ENCODE measurements around the gene SCN9A.

SCN9A gene

GRCh38 chr2:166184789-166185188 lies 191.0 kb downstream of the SCN9A start:
- in situ Hi-C loops (cut with MboI; ENCODE audit: low sequenced_read_pairs), result no loop called here

- in situ Hi-C loops (cut with MboI; ENCODE audit: low sequenced_read_pairs), result no loop called here
Observed at GRCh38 chr2:166181813-166182154, 194.0 kb downstream of the SCN9A start.

- in situ Hi-C loops (cut with MboI; ENCODE audit: low sequenced_read_pairs), result no loop called here
Observed at GRCh38 chr2:166180951-166181812, 194.6 kb downstream of the SCN9A start.

GRCh38 chr2:166179201-166179600 lies 196.5 kb downstream of the SCN9A start:
- in situ Hi-C loops (cut with MboI; ENCODE audit: low sequenced_read_pairs), result no loop called here

- in situ Hi-C loops (cut with MboI; ENCODE audit: low sequenced_read_pairs), result no loop called here
Observed at GRCh38 chr2:166173263-166173662, 202.5 kb downstream of the SCN9A start.

GRCh38 chr2:166171216-166171615 lies 204.5 kb downstream of the SCN9A start:
- in situ Hi-C loops (cut with MboI; ENCODE audit: low sequenced_read_pairs), result no loop called here

- in situ Hi-C loops (cut with MboI; ENCODE audit: low sequenced_read_pairs), result no loop called here
Observed at GRCh38 chr2:166170356-166170755, 205.4 kb downstream of the SCN9A start.

- in situ Hi-C loops (cut with MboI; ENCODE audit: low sequenced_read_pairs), result no loop called here
Observed at GRCh38 chr2:166167449-166167848, 208.3 kb downstream of the SCN9A start.

GRCh38 chr2:166163775-166164174 lies 212.0 kb downstream of the SCN9A start:
- in situ Hi-C loops (cut with MboI; ENCODE audit: low sequenced_read_pairs), result no loop called here

- in situ Hi-C loops (cut with MboI; ENCODE audit: low sequenced_read_pairs), result no loop called here
Observed at GRCh38 chr2:166158546-166158945, 217.2 kb downstream of the SCN9A start.

- in situ Hi-C loops (cut with MboI; ENCODE audit: low sequenced_read_pairs), result no loop called here
Observed at GRCh38 chr2:166157578-166157977, 218.2 kb downstream of the SCN9A start.

- in situ Hi-C loops (cut with MboI; ENCODE audit: low sequenced_read_pairs), result no loop called here
Observed at GRCh38 chr2:166156985-166157490, 218.7 kb downstream of the SCN9A start.

- in situ Hi-C loops (cut with MboI; ENCODE audit: low sequenced_read_pairs), result no loop called here
Observed at GRCh38 chr2:166155589-166155988, 220.2 kb downstream of the SCN9A start.

GRCh38 chr2:166154685-166155338 lies 220.9 kb downstream of the SCN9A start:
- in situ Hi-C loops (cut with MboI; ENCODE audit: low sequenced_read_pairs), result no loop called here

GRCh38 chr2:166152064-166152463 lies 223.7 kb downstream of the SCN9A start:
- in situ Hi-C loops (cut with MboI; ENCODE audit: low sequenced_read_pairs), result no loop called here

GRCh38 chr2:166148500-166149400 lies 227.0 kb downstream of the SCN9A start:
- in situ Hi-C loops (cut with MboI; ENCODE audit: low sequenced_read_pairs), result no loop called here

GRCh38 chr2:166147883-166148282 lies 227.9 kb downstream of the SCN9A start:
- in situ Hi-C loops (cut with MboI; ENCODE audit: low sequenced_read_pairs), result no loop called here

All from HL-60/S4 treated with phorbol 12-myristate 13-acetate at 8.2 ng/mL for 4 days and 3 days (cell line).